ENCODE results near the gene MAP2K5.

GRCh38 chr15:67853454-67853853, 311.0 kb downstream of the MAP2K5 start:
- no peak for TF ChIP-seq CTCF (IDR thresholded peaks at IDR 0.05)
- no peak for TF ChIP-seq EP300 (IDR thresholded peaks at IDR 0.05)
